HG03571 (cell line): ENCODE measurements around the gene CSPG4.
"Not testable (repeated sequence)": the region's sequence is repeated elsewhere in the genome, so short reads cannot be mapped to it uniquely, and the experiment has no call there.

Source experiments
- ATAC-seq: cut with Tn5 transposase; IDR thresholded peaks from one replicate; pipeline ENCODE4 v1.9.1; 2021; ENCODE audit not compliant: unreplicated experiment

Gene CSPG4

DNA sequence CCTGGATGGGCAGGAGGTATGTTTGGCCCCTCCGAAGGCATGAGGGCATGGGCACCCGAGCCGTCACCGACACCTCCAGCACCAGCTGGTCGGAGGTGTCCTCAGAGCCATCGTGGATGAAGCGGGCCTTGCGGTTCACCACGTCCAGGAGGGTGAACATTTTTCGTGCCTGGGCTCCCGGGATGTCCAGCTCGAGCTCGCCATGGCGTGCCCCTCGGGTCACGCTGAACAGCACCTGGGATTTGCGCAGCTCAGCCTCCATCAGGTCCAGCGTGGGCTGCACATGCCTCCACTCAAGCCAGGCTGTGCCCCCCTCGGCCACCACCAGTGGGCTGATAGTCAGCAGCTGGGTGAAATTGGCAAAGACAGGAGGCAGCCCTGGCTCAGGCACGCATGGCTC, 23.2 kb downstream of the CSPG4 start:
- not testable (repeated sequence) for ATAC-seq

GRCh38 chr15:75688831-75689230, 23.8 kb downstream of the CSPG4 start:
- no peak for ATAC-seq

DNA sequence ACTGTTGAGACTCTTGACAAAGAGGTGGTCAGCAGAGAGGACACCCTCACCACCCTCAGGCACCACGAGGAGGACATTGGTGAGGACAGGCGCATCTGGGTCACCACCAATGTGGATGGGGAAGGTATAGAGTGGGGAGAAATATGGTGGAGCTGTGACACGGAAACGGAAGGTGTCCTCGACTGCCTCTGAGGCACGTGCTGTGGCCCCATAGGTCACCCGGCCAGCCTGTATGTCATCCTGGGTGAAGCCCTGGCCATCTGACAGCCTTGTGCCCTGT, 24.4 kb downstream of the CSPG4 start:
- ATAC-seq = no peak

DNA sequence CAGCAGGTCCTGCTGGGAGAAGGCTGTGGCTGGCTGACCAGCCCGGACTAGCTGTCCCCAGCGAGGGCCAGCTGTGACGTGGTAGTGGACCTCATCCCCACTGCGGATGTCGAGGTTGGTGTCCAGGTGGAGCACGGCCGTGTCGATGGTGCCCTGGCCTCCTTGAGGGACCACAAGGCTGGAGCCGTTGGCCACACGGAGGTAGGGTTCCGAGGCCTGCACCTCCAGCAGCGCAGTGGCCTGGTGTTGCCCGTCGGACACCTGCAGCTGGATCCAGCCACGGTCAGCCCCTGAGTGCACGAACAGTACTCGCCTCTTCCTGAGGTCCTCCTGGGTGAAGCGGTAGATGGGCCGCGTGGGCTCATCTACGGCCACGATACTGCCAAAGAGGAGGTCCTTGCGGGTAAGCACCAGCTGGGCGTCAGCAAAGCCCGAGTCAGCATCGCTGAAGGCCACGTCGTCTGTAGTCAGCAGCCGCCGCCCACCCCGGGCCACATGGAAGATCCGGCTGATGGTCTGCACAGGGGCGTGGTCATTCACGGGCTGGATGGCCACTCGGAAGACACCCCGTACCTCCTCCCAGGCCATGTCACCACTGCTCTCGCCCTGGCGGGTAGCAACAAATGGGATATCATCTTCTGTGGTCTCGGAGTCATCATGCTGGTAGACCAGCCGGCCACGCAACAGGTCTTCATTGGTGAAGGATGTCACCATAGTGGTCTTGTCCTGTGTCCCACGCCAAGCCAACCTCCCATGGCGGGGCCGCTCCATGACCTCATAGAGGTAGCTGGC, 25.0 kb downstream of the CSPG4 start:
- no peak for ATAC-seq

DNA sequence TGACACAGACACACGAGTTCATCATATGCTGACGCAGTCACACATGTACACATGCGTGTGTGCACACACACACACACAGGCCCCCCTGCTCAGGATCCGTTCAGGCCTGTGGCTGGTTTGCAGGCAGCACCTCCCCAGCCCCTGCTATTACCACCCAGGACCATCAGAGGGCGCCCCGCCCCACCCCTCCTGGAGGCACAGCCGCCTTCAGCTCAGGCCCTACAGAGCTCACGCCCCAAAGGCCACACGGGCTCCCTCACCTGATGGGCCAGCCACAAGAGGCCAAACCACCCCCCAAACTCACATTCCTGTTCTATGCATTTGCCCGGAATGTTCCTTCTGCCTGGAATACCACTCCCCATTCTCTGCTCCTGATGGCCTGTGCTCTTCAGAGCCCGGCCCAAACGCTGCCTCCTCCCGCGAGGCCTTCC, 26.4 kb downstream of the CSPG4 start:
- ATAC-seq = not testable (repeated sequence)

GRCh38 chr15:75685195-75685594, 27.5 kb downstream of the CSPG4 start:
- no peak for ATAC-seq

- ATAC-seq = no peak
These were observed 28.0 kb downstream of the CSPG4 start for GRCh38 chr15:75684648-75685047.

GRCh38 chr15:75683646-75684312, 28.9 kb downstream of the CSPG4 start:
- not testable (repeated sequence) for ATAC-seq

- no peak for ATAC-seq
These were observed 30.2 kb downstream of the CSPG4 start for GRCh38 chr15:75682181-75683135.

DNA sequence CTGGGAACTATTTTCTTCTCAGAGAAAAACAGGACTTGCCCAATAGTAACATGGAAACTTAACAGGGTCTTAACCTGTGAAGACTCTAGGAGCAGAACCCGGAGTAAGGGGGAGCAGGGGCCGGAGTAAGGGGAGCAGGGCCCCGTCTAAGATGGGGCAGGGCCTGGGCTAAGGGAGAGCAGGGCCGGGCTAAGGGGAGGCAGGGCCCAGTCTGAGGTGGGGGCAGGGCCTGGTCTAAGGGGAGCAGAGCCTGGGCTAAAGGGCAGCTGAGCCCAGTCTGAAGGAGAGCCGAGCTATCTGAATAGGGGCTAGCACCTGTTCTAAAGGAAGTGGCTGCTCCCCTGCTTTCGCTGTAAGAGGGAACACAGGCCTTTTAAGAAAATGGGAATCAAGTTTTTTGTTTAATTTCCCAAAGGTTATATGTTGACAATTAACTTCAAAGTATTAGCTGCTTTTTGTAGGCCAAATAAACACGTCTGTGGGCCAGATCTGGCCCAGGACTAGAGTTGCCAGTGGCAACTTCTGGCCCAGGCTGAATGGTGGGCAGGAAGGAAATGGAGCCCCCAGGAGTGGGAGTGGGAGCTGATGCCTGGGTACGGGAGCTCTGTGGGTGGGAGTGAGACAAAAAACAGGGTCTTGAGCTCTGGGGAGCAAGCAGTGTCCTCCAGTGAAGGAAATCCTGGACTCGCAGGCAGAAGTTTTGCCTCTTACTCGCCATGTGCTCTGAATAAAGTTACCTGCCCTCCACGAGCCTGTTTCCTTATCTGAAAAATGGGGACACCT, 32.5 kb downstream of the CSPG4 start:
- ATAC-seq = no peak

GRCh38 chr15:75678324-75678690, 34.3 kb downstream of the CSPG4 start:
- ATAC-seq = not testable (repeated sequence)

- no peak for ATAC-seq
These were observed 35.0 kb downstream of the CSPG4 start for GRCh38 chr15:75677465-75678323.

DNA sequence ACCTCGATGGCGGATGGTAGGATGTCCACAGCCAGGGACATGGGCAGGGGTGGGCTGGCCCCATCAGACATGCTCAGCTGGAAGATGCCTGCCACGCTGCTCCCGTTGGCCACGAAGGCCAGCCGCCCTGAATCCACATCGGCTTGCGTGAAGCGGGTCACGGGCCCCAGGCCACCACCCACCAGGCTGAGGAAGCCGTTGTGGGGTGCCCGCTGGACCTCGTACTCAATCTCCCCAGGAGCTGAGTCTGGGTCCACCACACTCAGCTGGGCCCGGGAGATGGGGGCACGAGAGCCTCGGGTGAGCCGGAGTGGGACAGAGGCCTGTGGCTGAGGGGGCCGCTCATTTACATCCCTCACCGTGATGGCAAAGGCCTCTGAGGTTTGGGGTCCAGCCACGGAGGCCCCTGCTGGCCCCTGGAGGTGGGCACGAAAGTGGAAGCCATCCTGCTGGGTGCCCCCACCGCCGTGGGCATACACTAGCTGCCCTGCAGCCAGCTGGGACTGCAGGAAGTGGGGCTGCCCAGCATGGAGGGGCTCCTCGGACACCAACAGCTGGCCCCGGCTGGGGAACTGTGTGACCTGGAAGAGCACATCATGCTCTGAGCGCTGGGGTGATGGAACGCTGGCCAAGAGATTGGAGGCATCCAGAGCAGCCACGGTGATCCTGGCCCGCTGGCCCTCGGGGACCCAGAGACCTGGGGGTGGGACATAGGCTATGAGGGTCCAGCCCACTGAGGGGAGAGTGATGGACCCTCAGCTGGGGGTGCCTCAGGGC, 35.8 kb downstream of the CSPG4 start:
- ATAC-seq = no peak

DNA sequence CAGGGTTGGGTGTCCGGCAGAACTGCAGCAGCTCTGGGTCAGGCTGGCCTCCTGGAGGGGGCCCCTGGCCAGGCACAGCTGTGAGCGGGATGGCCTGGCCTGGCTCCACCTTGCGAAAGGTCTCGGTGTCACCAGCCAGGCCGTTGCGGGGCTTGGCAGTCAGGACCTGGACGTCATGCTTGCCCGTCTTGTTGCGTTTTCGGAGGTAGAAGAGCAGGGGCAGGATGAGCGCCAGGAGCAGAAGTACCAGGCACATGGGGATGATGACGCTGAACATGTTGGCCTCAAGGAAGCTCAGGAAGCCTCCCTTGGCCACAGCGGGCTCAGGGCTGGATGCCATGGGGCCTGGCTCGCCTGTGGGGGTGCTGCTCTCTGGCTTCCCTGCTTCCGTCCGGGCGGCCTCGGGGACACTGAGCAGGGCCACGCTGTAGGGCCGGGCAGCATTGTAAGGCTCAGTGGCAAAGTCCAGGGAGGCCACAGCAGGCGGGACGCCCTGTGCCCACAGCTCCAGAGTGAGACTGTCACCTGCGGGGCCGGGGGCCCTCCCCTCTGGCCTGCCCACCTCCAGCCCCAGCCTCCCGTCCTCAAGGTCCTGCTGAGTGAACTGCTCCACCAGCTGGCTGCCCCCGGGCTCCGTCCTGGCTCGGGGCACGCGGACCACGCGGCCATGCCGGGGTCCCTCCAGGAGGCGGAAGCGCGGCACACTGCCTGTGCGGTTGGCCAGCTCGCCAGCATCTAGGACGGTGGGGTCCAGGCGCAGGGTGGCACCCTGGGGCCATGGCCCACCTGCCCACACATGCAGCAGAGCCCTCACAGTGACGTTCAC, 36.9 kb downstream of the CSPG4 start:
- no peak for ATAC-seq

- no peak for ATAC-seq
These were observed 38.3 kb downstream of the CSPG4 start for GRCh38 chr15:75674366-75674765.

DNA sequence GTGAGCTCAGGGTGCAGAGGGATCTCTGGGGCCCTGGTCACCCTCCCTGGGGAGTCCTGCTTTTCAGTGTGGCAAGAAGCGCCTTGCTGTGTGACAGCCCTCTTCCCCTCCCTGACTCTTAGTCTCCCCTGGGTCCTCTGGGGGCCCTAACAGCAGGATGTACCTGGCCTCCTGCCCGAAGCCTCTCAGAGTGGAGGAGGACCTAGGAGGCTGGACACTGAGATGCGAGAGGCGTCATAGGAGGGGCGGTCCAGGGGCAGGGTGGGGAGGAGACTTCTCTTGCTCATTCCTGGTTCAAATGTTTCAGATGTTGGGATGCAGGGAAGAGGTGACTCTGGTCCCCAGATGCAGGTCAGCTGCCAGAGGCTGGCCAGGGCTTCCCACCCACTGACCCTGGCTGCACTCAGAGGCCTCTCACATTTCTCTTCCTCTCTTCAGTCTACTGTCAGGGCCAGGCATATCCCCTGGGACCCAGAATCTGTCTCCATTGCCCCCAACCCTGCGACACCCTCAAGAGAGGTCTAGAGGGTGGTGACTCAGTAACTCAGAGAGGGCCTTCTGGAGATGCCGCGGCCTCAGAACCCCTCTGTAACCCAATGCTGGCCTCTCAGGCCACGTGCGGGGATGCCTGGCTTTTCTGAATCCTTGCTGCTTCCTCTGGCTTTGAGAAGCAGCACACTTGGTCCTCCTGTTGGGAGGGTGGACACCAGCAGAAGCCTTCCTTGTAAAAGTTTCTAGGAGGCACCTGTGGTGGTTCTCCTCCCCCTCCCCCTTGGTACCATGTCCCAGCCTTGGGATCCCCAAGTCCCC, 39.0 kb downstream of the CSPG4 start:
- ATAC-seq = no peak

GRCh38 chr15:75672646-75673425, 39.8 kb downstream of the CSPG4 start:
- ATAC-seq = no peak
